CD14-positive monocyte (primary cell): ENCODE data around the gene LRP2BP. TPM values are rescaled to one million over a fixed set of nuclear protein-coding genes. Genes with fewer than 3 reads are reported as not detected.

Experiments used
- DNase-seq, 3 donors: peaks; one replicate each; pipeline ENCODE4 v3.0.0-alpha.2; 2011 to 2022
- H2AFZ ChIP-seq: 2 replicates; pipeline ENCODE4 v1.6.0; 2012; ENCODE audit warnings: mild to moderate bottlenecking, low read depth, low read length, inconsistent platforms; ENCODE audit not compliant: insufficient read depth, poor library complexity, severe bottlenecking
- H3K27ac ChIP-seq, 2 donors: 1 replicate in 1 of 2; 2 replicates in 1 of 2; pipeline ENCODE4 v1.5.1; 2012 to 2013; ENCODE audit warnings: low read length in 2 of 2, control low read depth in 1 of 2, inconsistent platforms in 1 of 2, low read depth in 1 of 2, mild to moderate bottlenecking in 1 of 2
- H3K27me3 ChIP-seq, 2 donors: one replicate each; pipeline versions ENCODE4 v1.6.0 to v1.6.1; 2011 to 2013; ENCODE audit warnings: low read length in 2 of 2; ENCODE audit not compliant: control insufficient read depth in 2 of 2, insufficient read depth in 2 of 2
- H3K36me3 ChIP-seq, 2 donors: replicated peaks in 1 of 2; 1 replicate in 1 of 2; 2 replicates in 1 of 2; pipeline versions ENCODE4 v1.5.1 to v1.6.1; 2012 to 2013; ENCODE audit warnings: low read length in 2 of 2, control low read depth in 1 of 2, inconsistent platforms in 1 of 2, mild to moderate bottlenecking in 1 of 2; ENCODE audit not compliant: insufficient read depth in 2 of 2, control insufficient read depth in 1 of 2
- H3K4me1 ChIP-seq, 2 donors: 1 replicate in 1 of 2; 2 replicates in 1 of 2; pipeline versions ENCODE4 v1.5.1 to v1.6.1; 2012 to 2013; ENCODE audit warnings: low read length in 2 of 2, control low read depth in 1 of 2, inconsistent platforms in 1 of 2, mild to moderate bottlenecking in 1 of 2, moderate library complexity in 1 of 2; ENCODE audit not compliant: insufficient read depth in 2 of 2, control insufficient read depth in 1 of 2
- H3K4me2 ChIP-seq: replicated peaks from 2 replicates; pipeline ENCODE3; 2012; ENCODE audit warnings: low read length, moderate library complexity, mild to moderate bottlenecking; ENCODE audit not compliant: poor library complexity, severe bottlenecking; ENCODE audit errors: extremely low read depth
- H3K4me3 ChIP-seq, 3 experiments: fragments of 200-600 bp in 1 of 3; sonication (generic) in 1 of 3; replicated peaks in 1 of 3; 1 replicate in 2 of 3; 2 replicates in 1 of 3; pipeline ENCODE4 v1.5.1; 2011 to 2013; ENCODE audit warnings: low read length in 3 of 3, mild to moderate bottlenecking in 3 of 3, control low read depth in 2 of 3, low read depth in 2 of 3, inconsistent platforms in 1 of 3, moderate library complexity in 1 of 3
- H3K79me2 ChIP-seq: 2 replicates; pipeline ENCODE4 v1.6.0; 2012; ENCODE audit warnings: mild to moderate bottlenecking, control low read depth, inconsistent platforms, low read length, moderate library complexity; ENCODE audit not compliant: insufficient read depth
- H3K9ac ChIP-seq: 2 replicates; pipeline ENCODE4 v1.6.0; 2017; ENCODE audit warnings: low read length, mild to moderate bottlenecking; ENCODE audit not compliant: insufficient read depth, poor library complexity, severe bottlenecking
- H3K9me3 ChIP-seq, 2 donors: replicated peaks in 1 of 2; 1 replicate in 1 of 2; 2 replicates in 1 of 2; pipeline versions ENCODE4 v1.5.1 to v1.6.1; 2012 to 2013; ENCODE audit warnings: low read length in 2 of 2, control low read depth in 1 of 2; ENCODE audit not compliant: control insufficient read depth in 1 of 2, insufficient read depth in 1 of 2
- H4K20me1 ChIP-seq: 2 replicates; pipeline ENCODE4 v1.6.0; 2012; ENCODE audit warnings: mild to moderate bottlenecking, low read length, control low read depth, moderate library complexity; ENCODE audit not compliant: insufficient read depth
- H3K27ac Mint-ChIP-seq, 7 donors: one replicate each; pipeline ENCODE4 v1.8.0; 2020; ENCODE audit warnings: mild to moderate bottlenecking in 7 of 7, mixed read lengths in 7 of 7, moderate library complexity in 6 of 7, inconsistent platforms in 2 of 7
- H3K27me3 Mint-ChIP-seq, 3 donors: one replicate each; pipeline ENCODE4 v1.8.0; 2021 to 2022; ENCODE audit warnings: low read depth in 3 of 3, mild to moderate bottlenecking in 3 of 3, mixed read lengths in 3 of 3, moderate library complexity in 3 of 3, inconsistent platforms in 1 of 3
- H3K36me3 Mint-ChIP-seq, 2 donors: one replicate each; pipeline ENCODE4 v1.8.0; 2020; ENCODE audit warnings: mixed read lengths in 2 of 2, inconsistent platforms in 1 of 2, mild to moderate bottlenecking in 1 of 2
- H3K4me1 Mint-ChIP-seq: one replicate; pipeline ENCODE4 v1.8.0; 2020; ENCODE audit warnings: mild to moderate bottlenecking, mixed read lengths
- H3K4me3 Mint-ChIP-seq, 2 donors: one replicate each; pipeline ENCODE4 v1.8.0; 2020; ENCODE audit warnings: mild to moderate bottlenecking in 2 of 2, mixed read lengths in 2 of 2, moderate library complexity in 1 of 2
- H3K9me3 Mint-ChIP-seq, 7 donors: one replicate each; pipeline ENCODE4 v1.8.0; 2020 to 2022; ENCODE audit warnings: mixed read lengths in 7 of 7, mild to moderate bottlenecking in 6 of 7, moderate library complexity in 6 of 7, inconsistent platforms in 2 of 7
- CTCF ChIP-seq: fragments of 200-600 bp; IDR thresholded peaks from one replicate; pipeline ENCODE4 v1.8.0; 2022; ENCODE audit warnings: antibody characterized with exemption, mild to moderate bottlenecking
- WGBS: methylation state at CpG from one replicate; pipeline ENCODE4 v1.1.5; 2013; ENCODE audit warnings: missing lambda C conversion rate; ENCODE audit not compliant: insufficient coverage; 5-methylcytosine and 5-hydroxymethylcytosine counted together
- intact Hi-C, 2 donors: fragments of 100-400 bp; cut with micrococcal nuclease; formaldehyde crosslinking; loops; one replicate each; pipeline versions ENCODE4 v1.15.0 to v1.15.1; 2023
- polyA plus RNA-seq, 3 donors: library from polyadenylated mRNA; depleted of rRNA in 1 of 3; unstranded in 2 of 3; stranded (reverse) in 1 of 3; fragments of 300-500 nt in 2 of 3; fragments of >200 nt in 1 of 3; fragmentation: Illumina TruSeq in 2 of 3; gene quantifications; 1 replicate in 2 of 3; 2 replicates in 1 of 3; pipeline ENCODE4 v1.2.3, GENCODE V29; 2012 to 2021

LRP2BP gene
- polyA plus RNA-seq, 3 donors, result 0.04 to 0.10 (median 0.09) TPM

DNA sequence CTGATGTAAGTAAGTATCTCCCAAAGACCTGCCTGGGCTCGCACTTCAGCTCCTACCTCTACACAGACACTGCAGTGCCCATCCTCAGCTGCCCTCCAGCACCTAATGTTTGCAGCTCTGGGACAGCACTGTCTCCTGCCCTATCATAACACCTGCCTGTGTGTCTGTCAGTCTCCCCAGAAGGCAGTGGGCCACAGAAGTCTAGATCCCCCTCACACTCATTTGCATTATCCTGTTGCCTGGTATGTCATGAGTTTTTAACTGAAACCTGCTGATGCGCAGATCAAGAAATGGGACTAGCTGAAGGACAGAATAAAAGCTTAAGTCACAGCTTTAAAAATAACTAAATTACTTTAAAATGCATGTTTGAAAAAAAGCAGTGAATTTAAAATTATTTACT lies 43.0 kb downstream of the LRP2BP start:
- no peak overlapping the region for H3K9ac ChIP-seq
- no peaks in the 10 kb centered on the region for H4K20me1 ChIP-seq
- Mint-ChIP-seq H3K27me3 (peaks cover 0 to 6% (median 3%) of the 10 kb centered on the region in 3 donors), H3K36me3 (no peaks in the 10 kb centered on the region), H3K9me3 (peaks cover 0 to 9% (median 0%) of the 10 kb centered on the region in 7 donors), H3K4me1 (peaks cover 3% of the 10 kb centered on the region), H3K27ac (no peak overlapping the region), H3K4me3 (no peak overlapping the region)
- TF ChIP-seq CTCF, result no peak
- no peaks in the 10 kb centered on the region for H3K27me3 ChIP-seq
- intact Hi-C loops, result no loop called here
- H2AFZ ChIP-seq, result no peak overlapping the region
- H3K9me3 ChIP-seq, result no peaks in the 10 kb centered on the region
- no peaks in the 10 kb centered on the region for H3K79me2 ChIP-seq
- H3K4me2 ChIP-seq, result no peak overlapping the region
- H3K27ac ChIP-seq, result no peak overlapping the region
- WGBS, result 100% methylated on average over 1 of the region's 2 CpGs
- H3K4me1 ChIP-seq, result no peaks in the 10 kb centered on the region
- no peak for DNase-seq
- H3K4me3 ChIP-seq, result no peak overlapping the region
- H3K36me3 ChIP-seq, result no peaks in the 10 kb centered on the region

DNA sequence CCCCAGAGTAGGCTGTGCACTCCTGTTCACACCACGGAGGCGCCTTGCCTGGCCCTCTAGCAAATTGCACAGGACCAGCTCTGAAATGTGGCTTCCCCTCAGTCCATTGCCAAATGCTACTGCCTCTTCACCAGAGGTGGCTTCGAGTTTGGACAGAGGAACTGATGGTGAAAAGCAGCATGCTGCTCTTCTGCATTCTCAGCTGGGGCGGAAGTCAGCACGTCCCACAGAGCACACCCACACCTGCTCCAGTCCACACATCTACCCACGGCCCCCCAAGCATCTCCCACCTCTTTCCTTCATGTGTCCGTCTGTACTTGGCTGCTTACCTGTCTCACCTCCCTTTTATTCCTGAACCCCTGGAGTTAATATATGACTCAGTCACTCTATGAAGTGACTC lies 43.5 kb downstream of the LRP2BP start:
- 92% methylated on average over 7 of the region's 7 CpGs for WGBS
- Histone ChIP-seq H3K79me2 (no peaks in the 10 kb centered on the region), H3K27ac (no peak overlapping the region), H3K4me1 (no peaks in the 10 kb centered on the region), H3K9ac (no peak overlapping the region), H3K27me3 (no peaks in the 10 kb centered on the region), H3K4me3 (no peak overlapping the region), H2AFZ (no peak overlapping the region), H4K20me1 (no peaks in the 10 kb centered on the region), H3K4me2 (no peak overlapping the region), H3K9me3 (no peaks in the 10 kb centered on the region), H3K36me3 (no peaks in the 10 kb centered on the region)
- no peak for DNase-seq
- H3K9me3 Mint-ChIP-seq, result peaks cover 0 to 9% (median 0%) of the 10 kb centered on the region in 7 donors
- no peak overlapping the region for H3K27ac Mint-ChIP-seq
- H3K4me3 Mint-ChIP-seq, result no peak overlapping the region
- H3K36me3 Mint-ChIP-seq, result no peaks in the 10 kb centered on the region
- H3K4me1 Mint-ChIP-seq, result peaks cover 3% of the 10 kb centered on the region
- intact Hi-C loops, result no loop called here
- peaks cover 0 to 6% (median 3%) of the 10 kb centered on the region in 3 donors for H3K27me3 Mint-ChIP-seq
- no peak for TF ChIP-seq CTCF
